ENCODE measurements around the gene GRB2. TPM values are rescaled to one million over a fixed set of nuclear protein-coding genes. Genes with fewer than 3 reads are reported as not detected.
"Not testable (repeated sequence)": the region's sequence is repeated elsewhere in the genome, so short reads cannot be mapped to it uniquely, and the experiment has no call there.

Gene GRB2
- total RNA-seq, 4 donors from 2014 or later: 44.9 to 62.6 (median 58.7) TPM

GRCh38 chr17:75370286-75370915 lies 35.1 kb downstream of the GRB2 start:
- H3K36me3 ChIP-seq: peaks cover 1% of the 10 kb centered on the region
- TF ChIP-seq POLR2A (IDR thresholded peaks at IDR 0.05) (no peak), CTCF (IDR thresholded peaks at IDR 0.05) (no peak), EP300 (IDR thresholded peaks at IDR 0.05) (no peak), POLR2AphosphoS5 (IDR thresholded peaks at IDR 0.05) (no peak)
- no peak for DNase-seq (ENCODE audit: low spot score in 2 of 2)
- peaks cover 19% of the 10 kb centered on the region for H3K4me1 ChIP-seq
- no peaks in the 10 kb centered on the region for H3K27me3 ChIP-seq
- H3K9me3 ChIP-seq: no peaks in the 10 kb centered on the region
- no peak overlapping the region for H3K4me3 ChIP-seq
- no peak overlapping the region for H3K27ac ChIP-seq
- 40% methylated on average over 8 of the region's 8 CpGs for WGBS

- WGBS: 86% methylated on average over 25 of the region's 25 CpGs
- not testable (repeated sequence) for H3K27ac ChIP-seq; DNase-seq (ENCODE audit: low spot score in 2 of 2); H3K9me3 ChIP-seq; H3K4me3 ChIP-seq; H3K36me3 ChIP-seq; H3K27me3 ChIP-seq
- H3K4me1 ChIP-seq: peaks cover 27% of the 10 kb centered on the region
Observed at GRCh38 chr17:75367838-75368789, 37.4 kb downstream of the GRB2 start.

GRCh38 chr17:75367312-75367711 lies 38.2 kb downstream of the GRB2 start:
- WGBS: 73% methylated on average over 1 of the region's 1 CpG
- no peak for TF ChIP-seq POLR2AphosphoS5 (IDR thresholded peaks at IDR 0.05)
- no peak for TF ChIP-seq CTCF (IDR thresholded peaks at IDR 0.05)
- TF ChIP-seq EP300 (IDR thresholded peaks at IDR 0.05): no peak
- no peak for TF ChIP-seq POLR2A (IDR thresholded peaks at IDR 0.05)
- Histone ChIP-seq H3K9me3 (no peaks in the 10 kb centered on the region), H3K4me1 (peaks cover 27% of the 10 kb centered on the region), H3K27me3 (no peaks in the 10 kb centered on the region), H3K4me3 (no peak overlapping the region), H3K36me3 (no peaks in the 10 kb centered on the region), H3K27ac (no peak overlapping the region)
- no peak for DNase-seq (ENCODE audit: low spot score in 2 of 2)

- 45% methylated on average over 6 of the region's 6 CpGs for WGBS
- Histone ChIP-seq H3K27me3 (no peaks in the 10 kb centered on the region), H3K36me3 (no peaks in the 10 kb centered on the region), H3K9me3 (no peaks in the 10 kb centered on the region), H3K27ac (no peak overlapping the region), H3K4me3 (no peak overlapping the region), H3K4me1 (peaks cover 29% of the 10 kb centered on the region)
- DNase-seq (ENCODE audit: low spot score in 2 of 2): no peak
- no peak for TF ChIP-seq POLR2AphosphoS5 (IDR thresholded peaks at IDR 0.05)
- no peak for TF ChIP-seq CTCF (IDR thresholded peaks at IDR 0.05)
- TF ChIP-seq POLR2A (IDR thresholded peaks at IDR 0.05): no peak
- no peak for TF ChIP-seq EP300 (IDR thresholded peaks at IDR 0.05)
Observed at GRCh38 chr17:75366432-75366831, 39.0 kb downstream of the GRB2 start.

GRCh38 chr17:75365931-75366275 lies 39.6 kb downstream of the GRB2 start:
- Histone ChIP-seq H3K27me3 (no peaks in the 10 kb centered on the region), H3K4me1 (peaks cover 33% of the 10 kb centered on the region), H3K9me3 (no peaks in the 10 kb centered on the region), H3K36me3 (no peaks in the 10 kb centered on the region), H3K4me3 (no peak overlapping the region), H3K27ac (no peak overlapping the region)
- no peak for DNase-seq (ENCODE audit: low spot score in 2 of 2)
- no peak for TF ChIP-seq POLR2AphosphoS5 (IDR thresholded peaks at IDR 0.05)
- TF ChIP-seq CTCF (IDR thresholded peaks at IDR 0.05): no peak
- TF ChIP-seq POLR2A (IDR thresholded peaks at IDR 0.05): no peak
- TF ChIP-seq EP300 (IDR thresholded peaks at IDR 0.05): no peak
- WGBS: 54% methylated on average over 6 of the region's 6 CpGs
